ENCODE measurements around the gene SLC49A3.

- TF ChIP-seq POLR2A (IDR thresholded peaks at IDR 0.05) = no peak
- TF ChIP-seq CTCF (IDR thresholded peaks at IDR 0.05) = no peak
Measured at GRCh38 chr4:660401-660800, 28.6 kb downstream of the SLC49A3 start.

All from adrenal gland (tissue), 5 donors.